Measurements from ENCODE around the gene INTS6. TPM values are rescaled to one million over a fixed set of nuclear protein-coding genes. Genes with fewer than 3 reads are reported as not detected.
A peak's percentile ranks its signal among the peaks of the same experiment; 100 is the strongest.

Gene INTS6
- total and polyA plus RNA-seq, 12 donors = 13.1 to 82.4 (median 37.2) TPM

- 79 to 82% (median 80%) methylated on average over 2 of the region's 2 CpGs for WGBS, 4 donors
- H3K27ac ChIP-seq = no peak overlapping the region
- no peak overlapping the region for H3K4me3 ChIP-seq
- no peak for DNase-seq
- intact Hi-C loops (cut with DNase I) = no loop called here
- no peaks in the 10 kb centered on the region for H3K36me3 ChIP-seq (replicated peaks in 1 of 2)
- TF ChIP-seq, protein P1, sequence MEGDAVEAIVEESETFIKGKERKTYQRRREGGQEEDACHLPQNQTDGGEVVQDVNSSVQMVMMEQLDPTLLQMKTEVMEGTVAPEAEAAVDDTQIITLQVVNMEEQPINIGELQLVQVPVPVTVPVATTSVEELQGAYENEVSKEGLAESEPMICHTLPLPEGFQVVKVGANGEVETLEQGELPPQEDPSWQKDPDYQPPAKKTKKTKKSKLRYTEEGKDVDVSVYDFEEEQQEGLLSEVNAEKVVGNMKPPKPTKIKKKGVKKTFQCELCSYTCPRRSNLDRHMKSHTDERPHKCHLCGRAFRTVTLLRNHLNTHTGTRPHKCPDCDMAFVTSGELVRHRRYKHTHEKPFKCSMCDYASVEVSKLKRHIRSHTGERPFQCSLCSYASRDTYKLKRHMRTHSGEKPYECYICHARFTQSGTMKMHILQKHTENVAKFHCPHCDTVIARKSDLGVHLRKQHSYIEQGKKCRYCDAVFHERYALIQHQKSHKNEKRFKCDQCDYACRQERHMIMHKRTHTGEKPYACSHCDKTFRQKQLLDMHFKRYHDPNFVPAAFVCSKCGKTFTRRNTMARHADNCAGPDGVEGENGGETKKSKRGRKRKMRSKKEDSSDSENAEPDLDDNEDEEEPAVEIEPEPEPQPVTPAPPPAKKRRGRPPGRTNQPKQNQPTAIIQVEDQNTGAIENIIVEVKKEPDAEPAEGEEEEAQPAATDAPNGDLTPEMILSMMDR (IDR thresholded peaks at IDR 0.05) = no peak
- TF ChIP-seq POLR2A (IDR thresholded peaks at IDR 0.05) = no peak
- no peaks in the 10 kb centered on the region for H3K9me3 ChIP-seq (replicated peaks in 1 of 3)
- peaks cover 0 to 15% of the 10 kb centered on the region in 2 donors for H3K4me1 ChIP-seq (replicated peaks in 1 of 2)
- H3K27me3 ChIP-seq = no peaks in the 10 kb centered on the region
Observed at GRCh38 chr13:51432576-51432975, 20.3 kb downstream of the INTS6 start.

DNA sequence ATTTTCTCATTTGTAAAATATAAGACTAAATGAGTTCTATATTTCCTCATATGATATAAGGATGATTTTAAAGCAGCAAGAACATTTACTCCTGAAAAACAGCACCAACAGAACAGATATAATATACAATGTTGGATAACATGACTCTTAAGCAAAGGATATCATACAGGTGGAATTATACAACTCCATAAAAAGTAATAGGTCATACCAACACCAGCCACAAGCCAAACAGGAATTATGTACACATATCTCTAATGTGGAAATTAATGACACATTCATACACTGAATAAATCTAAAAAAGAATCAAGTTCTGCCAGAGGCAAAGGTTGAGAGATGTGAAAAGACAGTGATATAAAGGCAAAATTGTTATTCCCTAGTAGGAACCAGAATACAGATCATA lies 25.9 kb downstream of the INTS6 start:
- peaks cover 13 to 52% of the 10 kb centered on the region in 2 donors for H3K4me1 ChIP-seq (replicated peaks in 1 of 2)
- no peak for DNase-seq
- intact Hi-C loops (cut with DNase I) = no loop called here

GRCh38 chr13:51425410-51426042 lies 27.3 kb downstream of the INTS6 start:
- Histone ChIP-seq H3K27me3 (no peaks in the 10 kb centered on the region), H3K4me1 (replicated peaks in 1 of 2) (peaks cover 13 to 65% of the 10 kb centered on the region in 2 donors), H3K4me3 (no peak overlapping the region), H3K9me3 (replicated peaks in 1 of 3) (no peaks in the 10 kb centered on the region), H3K36me3 (replicated peaks in 1 of 2) (no peaks in the 10 kb centered on the region), H3K27ac (peak overlapping the region in 2 of 5 donors; percentile 36 to 69)
- WGBS, 4 donors = 74 to 77% (median 76%) methylated on average over 4 of the region's 4 CpGs
- intact Hi-C loops (cut with DNase I) = no loop called here
- TF ChIP-seq POLR2A (IDR thresholded peaks at IDR 0.05) = no peak
- TF ChIP-seq, protein P1 (IDR thresholded peaks at IDR 0.05) = no peak
- no peak for DNase-seq

More for the DNA sequence above, 25.9 kb downstream of the INTS6 start:
- no peaks in the 10 kb centered on the region for H3K9me3 ChIP-seq (replicated peaks in 1 of 3)
- no peak overlapping the region for H3K4me3 ChIP-seq
- H3K36me3 ChIP-seq (replicated peaks in 1 of 2) = no peaks in the 10 kb centered on the region
- TF ChIP-seq, protein P1 (IDR thresholded peaks at IDR 0.05) = no peak
- no peak for TF ChIP-seq POLR2A (IDR thresholded peaks at IDR 0.05)
- H3K27me3 ChIP-seq = no peaks in the 10 kb centered on the region
- no peak overlapping the region for H3K27ac ChIP-seq

GRCh38 chr13:51423766-51424165 lies 29.1 kb downstream of the INTS6 start:
- Histone ChIP-seq H3K27me3 (no peaks in the 10 kb centered on the region), H3K9me3 (replicated peaks in 1 of 3) (no peaks in the 10 kb centered on the region), H3K4me3 (no peak overlapping the region), H3K36me3 (replicated peaks in 1 of 2) (no peaks in the 10 kb centered on the region), H3K4me1 (replicated peaks in 1 of 2) (peaks cover 13 to 70% of the 10 kb centered on the region in 2 donors), H3K27ac (no peak overlapping the region)
- no peak for DNase-seq
- TF ChIP-seq POLR2A (IDR thresholded peaks at IDR 0.05) = no peak
- TF ChIP-seq, protein P1 (IDR thresholded peaks at IDR 0.05) = no peak
- intact Hi-C loops (cut with DNase I) = no loop called here

All from adrenal gland (tissue), 12 donors.